IPS-18a (cell line): Measurements from ENCODE around the gene PRPF8.

ENCODE experiments used
- H3K27ac ChIP-seq: one replicate; pipeline ENCODE4 v1.5.1; 2013; ENCODE audit warnings: low read length
- H3K27me3 ChIP-seq: one replicate; pipeline ENCODE4 v1.6.1; 2013; ENCODE audit warnings: mild to moderate bottlenecking, low read length; ENCODE audit not compliant: control insufficient read depth, insufficient read depth
- H3K36me3 ChIP-seq: one replicate; pipeline ENCODE4 v1.6.1; 2013; ENCODE audit warnings: low read depth, low read length; ENCODE audit not compliant: control insufficient read depth
- H3K4me1 ChIP-seq: one replicate; pipeline ENCODE4 v1.6.1; 2013; ENCODE audit warnings: low read depth, low read length; ENCODE audit not compliant: control insufficient read depth
- H3K4me3 ChIP-seq: one replicate; pipeline ENCODE4 v1.5.1; 2013; ENCODE audit warnings: low read length
- H3K9ac ChIP-seq: one replicate; pipeline ENCODE4 v1.6.1; 2013; ENCODE audit warnings: mild to moderate bottlenecking, low read length, moderate library complexity
- H3K9me3 ChIP-seq: one replicate; pipeline ENCODE4 v1.6.1; 2013; ENCODE audit warnings: low read depth, low read length; ENCODE audit not compliant: control insufficient read depth

PRPF8 gene

GRCh38 chr17:1639549-1640180 lies 45.0 kb downstream of the PRPF8 start:
- H3K4me3 ChIP-seq, result no peak overlapping the region
- H3K4me1 ChIP-seq, result peaks cover 5% of the 10 kb centered on the region
- no peak overlapping the region for H3K27ac ChIP-seq
- peaks cover 11% of the 10 kb centered on the region for H3K27me3 ChIP-seq
- no peak overlapping the region for H3K9ac ChIP-seq
- H3K9me3 ChIP-seq, result no peaks in the 10 kb centered on the region
- no peaks in the 10 kb centered on the region for H3K36me3 ChIP-seq

- H3K27me3 ChIP-seq, result peaks cover 2% of the 10 kb centered on the region
- no peak overlapping the region for H3K27ac ChIP-seq
- no peaks in the 10 kb centered on the region for H3K4me1 ChIP-seq
- H3K4me3 ChIP-seq, result no peak overlapping the region
- no peaks in the 10 kb centered on the region for H3K36me3 ChIP-seq
- H3K9me3 ChIP-seq, result no peaks in the 10 kb centered on the region
- H3K9ac ChIP-seq, result no peak overlapping the region
Observed at GRCh38 chr17:1638624-1639300, 45.9 kb downstream of the PRPF8 start.

- no peaks in the 10 kb centered on the region for H3K36me3 ChIP-seq
- no peaks in the 10 kb centered on the region for H3K27me3 ChIP-seq
- H3K4me1 ChIP-seq, result no peaks in the 10 kb centered on the region
- H3K27ac ChIP-seq, result no peak overlapping the region
- no peaks in the 10 kb centered on the region for H3K9me3 ChIP-seq
- no peak overlapping the region for H3K9ac ChIP-seq
- H3K4me3 ChIP-seq, result no peak overlapping the region
Observed at GRCh38 chr17:1638171-1638590, 46.5 kb downstream of the PRPF8 start.

GRCh38 chr17:1636732-1637285 lies 47.9 kb downstream of the PRPF8 start:
- Histone ChIP-seq H3K9ac (no peak overlapping the region), H3K27ac (no peak overlapping the region), H3K4me3 (no peak overlapping the region), H3K27me3 (no peaks in the 10 kb centered on the region), H3K4me1 (no peaks in the 10 kb centered on the region), H3K36me3 (no peaks in the 10 kb centered on the region), H3K9me3 (no peaks in the 10 kb centered on the region)

GRCh38 chr17:1635675-1636465 lies 48.8 kb downstream of the PRPF8 start:
- Histone ChIP-seq H3K9ac (no peak overlapping the region), H3K4me1 (no peaks in the 10 kb centered on the region), H3K36me3 (no peaks in the 10 kb centered on the region), H3K27me3 (peaks cover 2% of the 10 kb centered on the region), H3K9me3 (no peaks in the 10 kb centered on the region), H3K4me3 (no peak overlapping the region), H3K27ac (no peak overlapping the region)

- H3K36me3 ChIP-seq, result no peaks in the 10 kb centered on the region
- no peaks in the 10 kb centered on the region for H3K4me1 ChIP-seq
- H3K9ac ChIP-seq, result no peak overlapping the region
- no peak overlapping the region for H3K4me3 ChIP-seq
- no peaks in the 10 kb centered on the region for H3K9me3 ChIP-seq
- H3K27me3 ChIP-seq, result peaks cover 10% of the 10 kb centered on the region
- no peak overlapping the region for H3K27ac ChIP-seq
Observed at GRCh38 chr17:1634841-1635650, 49.6 kb downstream of the PRPF8 start.

- no peak overlapping the region for H3K27ac ChIP-seq
- H3K4me1 ChIP-seq, result peaks cover 8% of the 10 kb centered on the region
Observed at GRCh38 chr17:1630662-1631061, 54.0 kb downstream of the PRPF8 start.

GRCh38 chr17:1629504-1630310 lies 55.0 kb downstream of the PRPF8 start:
- Histone ChIP-seq H3K4me3 (peak overlapping the region; percentile 75), H3K27me3 (peaks cover 24% of the 10 kb centered on the region), H3K9me3 (no peaks in the 10 kb centered on the region), H3K36me3 (no peaks in the 10 kb centered on the region), H3K4me1 (peaks cover 10% of the 10 kb centered on the region), H3K27ac (no peak overlapping the region), H3K9ac (peak overlapping the region; percentile 86)

More at GRCh38 chr17:1630662-1631061, 54.0 kb downstream of the PRPF8 start:
- H3K4me3 ChIP-seq, result no peak overlapping the region
- H3K9me3 ChIP-seq, result no peaks in the 10 kb centered on the region
- no peaks in the 10 kb centered on the region for H3K36me3 ChIP-seq
- H3K9ac ChIP-seq, result no peak overlapping the region
- H3K27me3 ChIP-seq, result peaks cover 24% of the 10 kb centered on the region

- no peak overlapping the region for H3K27ac ChIP-seq
Observed at GRCh38 chr17:1628856-1629503, 55.7 kb downstream of the PRPF8 start.

More at GRCh38 chr17:1628856-1629503, 55.7 kb downstream of the PRPF8 start:
- Histone ChIP-seq H3K4me3 (peak overlapping the region; percentile 75), H3K4me1 (peaks cover 10% of the 10 kb centered on the region), H3K27me3 (peaks cover 24% of the 10 kb centered on the region), H3K9me3 (no peaks in the 10 kb centered on the region), H3K9ac (peak overlapping the region; percentile 86), H3K36me3 (no peaks in the 10 kb centered on the region)
